GM21526 (cell line): ENCODE measurements around the gene SMC6.

Source experiments
- ATAC-seq: cut with Tn5 transposase; IDR thresholded peaks from one replicate; pipeline ENCODE4 v1.9.1; 2021; ENCODE audit warnings: moderate library complexity; ENCODE audit not compliant: unreplicated experiment, low FRiP score

Gene SMC6

GRCh38 chr2:17658251-17658843 lies 95.3 kb downstream of the SMC6 start:
- no peak for ATAC-seq

- ATAC-seq, result no peak
Measured at GRCh38 chr2:17657759-17658158, 95.9 kb downstream of the SMC6 start.

DNA sequence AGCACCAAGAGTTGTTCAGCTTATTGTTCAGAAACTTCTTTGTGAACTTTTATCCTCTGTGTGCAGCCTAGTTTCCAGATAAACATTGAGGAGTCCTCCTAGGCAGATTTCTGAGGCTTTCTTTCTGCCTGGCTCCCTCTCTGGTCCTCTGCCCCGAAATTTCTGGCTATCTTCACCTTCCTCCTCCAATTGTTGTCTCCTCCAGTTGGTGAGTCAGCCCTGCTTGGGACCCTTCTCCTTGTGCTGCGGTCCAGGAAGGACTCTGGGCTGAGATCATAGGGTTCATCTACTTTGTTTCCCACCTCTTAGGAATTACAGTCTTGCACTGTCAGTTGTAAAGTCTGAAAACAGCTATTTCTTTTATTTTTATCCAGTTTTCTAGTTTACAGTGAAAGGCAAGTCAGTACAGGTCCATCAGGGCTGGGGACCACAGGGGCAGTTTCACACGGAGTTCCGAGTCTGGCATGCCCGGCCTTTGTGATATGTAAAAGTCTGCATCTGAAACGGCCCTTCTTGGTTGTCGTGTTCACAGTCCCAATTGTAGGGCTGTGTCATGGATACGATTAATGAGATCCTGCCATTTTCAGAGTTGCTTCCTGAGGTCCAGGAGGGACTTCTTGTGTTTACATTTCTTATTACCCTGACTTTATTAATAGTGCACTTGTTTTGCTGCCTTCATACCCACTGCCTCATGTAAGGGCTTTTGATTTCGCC lies 100.8 kb downstream of the SMC6 start:
- no peak for ATAC-seq

DNA sequence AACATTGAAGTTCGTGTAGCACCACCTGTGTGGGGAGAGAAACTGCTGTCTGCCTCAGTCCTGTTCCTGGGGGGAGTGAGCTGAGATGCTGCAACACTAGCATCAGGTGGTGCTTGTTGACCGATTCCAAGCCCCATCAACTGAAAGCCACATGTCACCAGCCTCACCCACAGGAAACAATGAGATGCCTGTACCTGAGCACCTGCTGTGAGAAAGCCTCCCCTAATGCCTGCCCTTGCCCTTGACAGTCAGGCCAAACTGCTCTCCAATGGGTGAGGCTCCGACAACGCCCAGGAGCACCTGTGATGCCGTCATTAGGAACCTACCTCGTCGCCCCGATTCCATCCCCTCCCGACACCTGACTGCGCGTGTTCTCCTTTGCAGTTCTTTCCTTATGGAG lies 104.6 kb downstream of the SMC6 start:
- no peak for ATAC-seq

DNA sequence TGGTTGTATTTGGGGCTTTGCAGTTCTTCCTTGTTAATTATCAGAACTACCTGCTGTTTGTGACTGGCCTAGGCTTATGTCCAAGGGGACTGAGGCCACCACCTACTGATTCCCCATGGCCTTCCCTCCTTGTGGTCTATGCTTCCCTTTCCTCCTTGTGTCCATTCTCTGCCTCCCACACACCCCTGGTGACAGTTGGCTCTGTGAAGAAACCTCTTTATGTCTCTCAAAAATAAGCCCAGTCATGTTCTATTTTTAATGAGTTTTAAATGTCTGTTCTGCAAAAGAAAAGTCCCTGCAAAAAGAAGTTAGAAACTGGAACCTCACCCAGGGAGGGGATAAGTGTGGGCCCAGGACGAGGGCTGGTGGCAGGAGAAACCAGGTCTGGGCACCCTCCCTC lies 105.0 kb downstream of the SMC6 start:
- ATAC-seq, result no peak

DNA sequence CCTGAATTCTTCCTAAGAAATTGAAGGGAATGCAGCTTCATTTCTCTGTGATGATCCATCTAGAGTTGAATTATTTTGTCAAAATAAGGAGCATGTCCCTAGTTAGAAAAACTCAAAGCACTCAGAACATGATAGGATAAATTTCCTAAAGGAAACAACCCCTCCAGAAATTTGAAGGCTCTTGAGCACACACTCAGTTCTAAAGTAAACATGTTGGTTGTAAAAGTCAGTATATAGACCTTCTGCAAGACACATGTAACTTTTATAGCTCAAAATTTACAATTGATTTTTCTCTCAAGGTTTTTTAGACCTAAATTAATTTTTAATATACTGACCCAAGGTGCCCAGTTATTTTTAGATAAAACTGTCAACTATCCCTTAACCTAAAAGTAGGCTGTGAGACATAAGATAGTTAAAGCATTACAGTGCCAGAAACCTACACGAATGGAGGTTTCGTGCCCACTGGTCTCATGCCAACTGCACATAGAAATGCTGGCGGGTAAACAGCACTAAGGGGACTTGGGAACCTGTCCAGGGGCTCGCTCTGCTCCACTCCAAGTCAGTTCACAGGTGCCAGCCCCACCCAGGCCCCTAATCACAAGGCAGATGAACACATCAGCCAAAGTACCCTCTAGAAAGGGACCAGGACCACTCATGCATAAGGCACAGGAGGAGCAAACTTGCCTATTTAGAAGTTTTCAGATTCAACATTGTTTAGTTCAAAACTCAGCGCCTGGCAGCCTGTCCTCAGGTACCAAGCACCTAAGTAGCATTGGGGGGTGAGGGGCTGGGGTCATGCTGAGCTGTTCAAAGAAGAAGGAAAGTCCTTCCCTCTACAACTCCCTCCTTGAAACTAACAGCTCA lies 106.5 kb downstream of the SMC6 start:
- ATAC-seq, result no peak

DNA sequence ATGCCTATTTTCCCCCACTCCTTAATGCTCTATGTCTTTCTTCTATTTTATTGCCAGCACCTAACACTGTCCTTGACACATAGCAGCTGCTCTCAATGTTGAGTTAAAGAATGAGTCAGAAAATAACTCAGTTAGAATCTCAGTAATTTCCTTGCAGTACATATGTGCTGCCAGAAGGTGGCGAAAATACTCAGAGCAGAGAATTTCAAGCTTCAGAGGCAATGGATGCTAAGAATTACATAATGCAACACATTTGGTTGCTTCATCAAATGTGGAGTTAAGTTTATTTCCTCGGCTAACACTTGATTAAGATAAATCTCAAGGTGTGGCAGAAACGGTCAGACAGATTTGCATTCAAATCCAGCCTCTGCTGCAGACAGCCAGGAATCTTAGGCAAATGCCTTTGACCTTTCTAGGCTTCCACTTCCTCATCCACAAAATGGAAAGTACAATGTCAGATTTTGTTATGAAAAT lies 107.5 kb downstream of the SMC6 start:
- ATAC-seq, result peak; percentile 89

DNA sequence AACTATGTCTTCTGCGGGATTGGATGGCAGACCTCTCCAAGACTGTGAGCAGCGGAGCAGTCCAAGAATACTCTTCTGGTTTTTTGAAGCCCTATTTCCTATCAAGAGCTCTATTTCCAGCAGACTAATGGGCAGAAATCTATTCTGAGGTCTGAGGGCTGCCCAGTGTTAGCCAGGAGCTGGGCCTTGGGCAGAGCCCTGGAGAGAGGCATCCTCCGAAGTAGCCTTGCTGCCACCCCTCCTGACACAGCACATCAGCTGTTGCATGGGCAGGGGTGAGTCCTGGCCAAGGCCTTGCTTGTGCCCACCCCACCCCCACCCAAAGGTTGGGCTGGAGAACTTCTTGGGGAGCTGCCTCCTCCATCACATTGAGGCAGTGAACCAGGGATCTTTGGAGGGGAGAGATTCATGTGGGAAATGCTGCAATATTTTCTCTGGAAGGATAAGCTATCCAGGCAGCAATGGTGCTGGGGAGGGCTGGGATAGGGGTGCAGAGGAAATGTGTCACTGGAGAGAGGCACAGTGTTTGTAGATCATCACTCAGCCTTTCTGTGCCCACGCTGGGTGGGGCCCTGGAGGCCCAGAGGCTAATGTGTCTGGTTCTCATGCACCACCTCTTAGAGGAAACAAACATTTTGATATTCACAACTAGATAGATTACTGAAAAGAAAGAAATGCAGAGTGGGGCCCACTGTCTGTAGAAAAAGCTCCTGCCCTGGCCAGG lies 108.5 kb downstream of the SMC6 start:
- ATAC-seq, result no peak

DNA sequence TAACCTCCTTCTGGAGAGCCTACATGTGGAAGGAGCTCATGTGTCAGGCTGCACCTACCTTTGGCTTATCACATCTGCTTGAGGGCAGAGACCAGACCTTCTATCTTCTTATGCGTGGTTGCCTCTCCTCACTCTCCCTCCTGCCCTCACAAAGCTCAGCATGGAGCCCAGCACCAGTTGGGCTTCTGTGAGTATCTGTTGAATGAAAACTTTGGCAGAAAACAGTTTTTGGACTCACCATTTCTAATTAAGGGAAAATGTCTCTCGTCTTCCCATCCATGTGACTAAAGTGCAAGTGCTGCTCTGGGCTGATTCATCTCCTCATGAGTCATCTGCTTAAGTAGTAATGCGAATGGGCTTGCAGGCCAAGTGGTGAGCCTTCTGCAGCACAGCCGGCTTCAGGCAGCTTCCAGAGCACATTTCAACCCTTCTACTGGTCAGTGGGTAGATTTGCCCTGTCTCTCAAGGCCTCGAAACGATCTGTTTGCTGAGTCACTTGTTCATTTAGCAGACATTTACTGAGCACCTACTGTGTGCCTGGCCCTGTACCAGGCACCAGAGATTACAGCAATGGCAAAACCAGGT lies 110.5 kb downstream of the SMC6 start:
- ATAC-seq, result no peak

GRCh38 chr2:17640406-17640805 lies 113.2 kb downstream of the SMC6 start:
- no peak for ATAC-seq

- no peak for ATAC-seq
Measured at GRCh38 chr2:17638196-17638743, 115.3 kb downstream of the SMC6 start.

GRCh38 chr2:17637131-17637906 lies 116.3 kb downstream of the SMC6 start:
- ATAC-seq, result no peak

DNA sequence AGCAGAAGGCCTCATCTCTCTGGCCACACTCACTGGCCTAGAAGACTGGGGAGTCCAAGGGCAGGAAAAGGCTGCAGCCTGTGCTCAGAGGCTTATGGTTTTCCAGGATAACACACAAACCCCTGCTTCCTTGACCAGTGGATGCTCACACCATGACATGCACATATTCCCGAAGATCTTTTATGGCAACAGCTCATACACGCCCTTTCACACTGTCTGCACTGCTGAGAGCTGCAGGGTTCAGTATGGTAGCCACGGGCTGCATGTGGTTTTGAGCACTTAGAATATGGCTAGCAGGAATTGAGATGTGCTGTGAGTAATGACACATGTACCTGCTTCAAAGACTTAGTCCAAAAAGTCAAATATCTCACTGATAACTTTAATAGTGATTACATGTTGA lies 117.4 kb downstream of the SMC6 start:
- no peak for ATAC-seq

GRCh38 chr2:17634997-17635396 lies 118.6 kb downstream of the SMC6 start:
- no peak for ATAC-seq

DNA sequence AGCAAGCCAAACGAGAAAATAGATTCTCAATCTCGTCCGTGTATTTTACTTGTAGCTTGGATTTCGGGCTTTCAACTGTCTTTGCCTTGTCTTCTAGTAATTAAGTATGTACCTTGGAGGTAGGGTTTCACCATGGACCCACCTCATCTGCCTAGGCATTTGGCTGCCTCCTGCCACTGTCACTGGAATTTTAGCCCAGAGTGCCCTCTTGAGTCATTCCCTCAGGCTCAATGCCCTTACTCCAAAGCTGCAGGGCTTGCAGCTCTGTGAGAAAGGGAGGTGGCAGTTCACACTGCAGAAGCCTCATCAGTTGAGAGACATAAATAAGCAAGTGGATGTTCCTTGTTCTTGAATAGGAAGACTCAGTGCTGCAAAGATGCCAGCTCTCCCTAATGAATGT lies 123.5 kb downstream of the SMC6 start:
- ATAC-seq, result no peak

DNA sequence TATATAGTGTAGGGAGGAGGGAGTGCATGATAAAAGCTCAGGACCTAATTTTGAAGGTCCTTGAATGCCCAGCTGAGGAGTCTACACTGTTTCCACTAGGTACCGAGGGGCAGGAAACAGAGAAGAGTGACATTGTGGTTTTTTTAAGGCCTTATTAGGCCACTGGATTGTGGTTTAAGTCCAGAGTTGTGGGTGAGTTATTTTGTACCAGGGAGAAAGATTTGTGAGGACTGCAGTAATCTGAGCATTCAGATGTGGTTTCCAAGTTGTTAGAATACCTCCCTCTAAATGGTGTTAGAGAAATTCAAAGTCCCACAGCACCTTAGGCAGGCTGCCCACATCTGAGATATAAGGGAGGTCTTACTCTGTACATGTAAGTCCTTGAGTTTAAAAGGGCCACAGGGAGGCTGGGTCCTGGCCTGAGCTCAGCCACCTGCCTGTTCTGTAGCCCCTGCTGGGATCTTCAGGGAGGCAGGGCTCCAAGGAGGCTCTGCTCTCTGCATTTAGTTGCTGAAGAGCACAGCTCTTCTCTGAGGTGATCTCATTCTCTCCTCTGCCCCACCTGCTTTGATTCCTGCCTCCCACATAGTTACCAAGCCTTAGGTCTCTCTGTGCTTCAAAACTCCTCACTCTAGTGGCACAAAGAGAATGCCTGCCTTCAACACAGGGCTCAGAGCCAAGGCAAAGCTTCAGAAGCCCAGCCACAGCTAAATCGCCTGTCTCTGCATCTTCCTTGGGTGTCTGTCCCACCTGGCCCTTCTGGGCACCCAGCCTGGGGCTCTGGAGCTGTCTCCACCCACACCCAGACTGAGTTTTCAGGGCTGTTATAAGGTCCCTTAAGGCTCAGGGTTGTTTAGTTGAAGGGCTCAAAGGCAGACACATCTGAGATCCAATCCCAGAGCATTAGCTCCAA lies 125.0 kb downstream of the SMC6 start:
- no peak for ATAC-seq

GRCh38 chr2:17627434-17627833 lies 126.2 kb downstream of the SMC6 start:
- no peak for ATAC-seq

- no peak for ATAC-seq
Measured at GRCh38 chr2:17626986-17627385, 126.6 kb downstream of the SMC6 start.
